SU-DHL-6 (cell line): Measurements from ENCODE around the gene KAZN.

Experiments used
- H2AFZ ChIP-seq: fragments of 200-600 bp; sonication (generic); 2 replicates; pipeline ENCODE4 v1.6.1; 2014; ENCODE audit warnings: low read depth, mild to moderate bottlenecking, moderate library complexity, mixed read lengths, antibody characterized with exemption, low read length; ENCODE audit not compliant: severe bottlenecking
- H3F3A ChIP-seq: fragments of 200-600 bp; shearing (Covaris generic); 2 replicates; pipeline ENCODE4 v1.6.0; 2016; ENCODE audit warnings: antibody characterized with exemption, mild to moderate bottlenecking; ENCODE audit not compliant: insufficient read depth
- H3K27ac ChIP-seq: fragments of 200-600 bp; sonication (generic); 2 replicates; pipeline ENCODE4 v1.5.1; 2016; ENCODE audit warnings: low read depth, mild to moderate bottlenecking, low read length, moderate library complexity, mixed read lengths
- H3K27me3 ChIP-seq: fragments of 200-600 bp; sonication (generic), shearing (Covaris generic); 2 replicates; pipeline ENCODE4 v1.6.0; 2014; ENCODE audit warnings: mild to moderate bottlenecking, low read length
- H3K36me3 ChIP-seq: fragments of 200-600 bp; sonication (generic); 2 replicates; pipeline ENCODE4 v1.6.1; 2014; ENCODE audit warnings: mild to moderate bottlenecking, low read length, mixed read lengths
- H3K4me2 ChIP-seq: fragments of 300-600, 200-600 bp; shearing (Covaris generic), sonication (generic); 2 replicates; pipeline ENCODE4 v1.6.0; 2014; ENCODE audit warnings: low read length, low read depth, mild to moderate bottlenecking; ENCODE audit not compliant: poor library complexity, severe bottlenecking
- H3K4me3 ChIP-seq: fragments of 200-600 bp; sonication (generic); 2 replicates; pipeline ENCODE4 v1.5.1; 2014; ENCODE audit warnings: antibody characterized with exemption, low read length, mild to moderate bottlenecking, mixed read lengths; ENCODE audit not compliant: insufficient read depth, poor library complexity, severe bottlenecking
- H3K79me2 ChIP-seq: fragments of 200-600 bp; sonication (generic); 2 replicates; pipeline ENCODE4 v1.6.1; 2014; ENCODE audit warnings: mild to moderate bottlenecking, low read length, moderate library complexity; ENCODE audit not compliant: insufficient read depth
- H3K9ac ChIP-seq: fragments of 200-600 bp; sonication (generic); 2 replicates; pipeline ENCODE4 v1.7.0; 2014; ENCODE audit warnings: mild to moderate bottlenecking, low read length
- H3K9me2 ChIP-seq: fragments of 200-600 bp; sonication (generic); replicated peaks from 2 replicates; pipeline ENCODE4 v1.6.1; 2014; ENCODE audit warnings: low read length; ENCODE audit not compliant: insufficient read depth
- H3K9me3 ChIP-seq: fragments of 200-600 bp; sonication (generic); 2 replicates; pipeline ENCODE4 v1.6.1; 2014; ENCODE audit warnings: low read length, mixed read lengths; ENCODE audit not compliant: insufficient read depth
- H4K20me1 ChIP-seq: fragments of 200-600 bp; sonication (generic); 2 replicates; pipeline ENCODE4 v1.6.1; 2014; ENCODE audit warnings: low read depth, mild to moderate bottlenecking, antibody characterized with exemption, low read length, moderate library complexity, mixed read lengths
- EZH2phosphoT487 ChIP-seq: fragments of 200-600 bp; sonication (generic), shearing (Covaris generic); conservative IDR thresholded peaks from 2 replicates; pipeline ENCODE4 v1.6.1; 2018; ENCODE audit warnings: mild to moderate bottlenecking, antibody characterized with exemption, low read length, moderate library complexity, mixed read lengths
- TF ChIP-seq, protein P1 (sequence below): fragments of 200-600 bp; sonication (generic); IDR thresholded peaks from one replicate; pipeline ENCODE4 v1.5.1; 2017; ENCODE audit warnings: antibody characterized with exemption, mild to moderate bottlenecking, low read length, moderate library complexity; ENCODE audit not compliant: insufficient read depth, poor library complexity, severe bottlenecking

KAZN gene

DNA sequence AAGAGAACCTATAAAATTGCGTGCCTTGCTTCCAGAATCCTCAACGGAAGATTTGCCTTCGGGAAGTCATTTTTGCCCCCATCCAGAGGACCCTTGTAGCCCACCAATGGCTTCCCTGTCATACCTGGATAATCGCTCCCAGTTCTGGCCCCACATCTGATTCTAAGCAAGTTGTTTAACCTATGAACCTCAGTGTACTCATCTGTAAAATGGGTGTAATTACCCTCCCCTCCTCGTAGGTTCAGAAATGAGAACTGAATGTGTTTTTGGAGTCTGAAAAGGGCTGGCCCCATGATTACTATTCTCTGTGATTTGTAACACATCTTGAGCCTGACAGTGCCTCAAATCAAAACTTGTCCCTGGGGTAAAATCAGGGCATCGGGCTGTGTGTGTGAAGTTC, 473.5 kb downstream of the KAZN start:
- Histone ChIP-seq H3K9ac (no peak overlapping the region), H3K36me3 (no peaks in the 10 kb centered on the region), H3K27ac (no peak overlapping the region), H2AFZ (no peak overlapping the region), H3K4me2 (no peak overlapping the region), H3K9me2 (no peaks in the 10 kb centered on the region), H4K20me1 (no peaks in the 10 kb centered on the region), H3F3A (no peaks in the 10 kb centered on the region), H3K4me3 (no peak overlapping the region), H3K9me3 (no peaks in the 10 kb centered on the region), H3K27me3 (no peaks in the 10 kb centered on the region), H3K79me2 (no peaks in the 10 kb centered on the region)
- TF ChIP-seq EZH2phosphoT487 = no peak
- TF ChIP-seq, protein P1, sequence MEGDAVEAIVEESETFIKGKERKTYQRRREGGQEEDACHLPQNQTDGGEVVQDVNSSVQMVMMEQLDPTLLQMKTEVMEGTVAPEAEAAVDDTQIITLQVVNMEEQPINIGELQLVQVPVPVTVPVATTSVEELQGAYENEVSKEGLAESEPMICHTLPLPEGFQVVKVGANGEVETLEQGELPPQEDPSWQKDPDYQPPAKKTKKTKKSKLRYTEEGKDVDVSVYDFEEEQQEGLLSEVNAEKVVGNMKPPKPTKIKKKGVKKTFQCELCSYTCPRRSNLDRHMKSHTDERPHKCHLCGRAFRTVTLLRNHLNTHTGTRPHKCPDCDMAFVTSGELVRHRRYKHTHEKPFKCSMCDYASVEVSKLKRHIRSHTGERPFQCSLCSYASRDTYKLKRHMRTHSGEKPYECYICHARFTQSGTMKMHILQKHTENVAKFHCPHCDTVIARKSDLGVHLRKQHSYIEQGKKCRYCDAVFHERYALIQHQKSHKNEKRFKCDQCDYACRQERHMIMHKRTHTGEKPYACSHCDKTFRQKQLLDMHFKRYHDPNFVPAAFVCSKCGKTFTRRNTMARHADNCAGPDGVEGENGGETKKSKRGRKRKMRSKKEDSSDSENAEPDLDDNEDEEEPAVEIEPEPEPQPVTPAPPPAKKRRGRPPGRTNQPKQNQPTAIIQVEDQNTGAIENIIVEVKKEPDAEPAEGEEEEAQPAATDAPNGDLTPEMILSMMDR = no peak

DNA sequence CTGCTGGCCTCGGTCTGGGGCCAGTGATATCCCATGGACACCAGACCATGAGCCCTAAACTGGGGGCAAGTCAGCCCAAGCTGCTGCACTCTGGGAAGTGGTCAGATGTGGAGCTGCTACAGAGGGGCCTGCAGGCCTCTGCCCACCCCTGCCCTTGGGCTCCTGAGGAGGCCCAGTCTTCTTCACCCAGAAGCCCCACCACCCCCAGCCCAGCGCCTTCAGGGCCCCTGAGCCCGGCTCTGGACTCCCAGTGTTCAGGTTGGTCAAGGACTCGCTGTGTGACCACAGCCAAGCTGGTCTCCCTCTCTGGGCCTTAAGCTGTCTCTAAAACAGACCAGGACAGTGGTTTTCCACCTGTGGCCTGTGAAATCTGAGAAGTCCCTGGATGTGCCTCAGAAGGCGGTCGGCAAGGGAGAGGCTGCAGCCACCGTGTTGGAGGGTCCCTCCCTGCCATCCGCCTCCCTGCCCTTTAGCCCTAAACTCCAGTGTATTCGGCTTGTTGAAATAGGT, 475.4 kb downstream of the KAZN start:
- no peaks in the 10 kb centered on the region for H4K20me1 ChIP-seq
- H3K9me2 ChIP-seq = no peaks in the 10 kb centered on the region
- H3K9me3 ChIP-seq = no peaks in the 10 kb centered on the region
- no peak overlapping the region for H3K9ac ChIP-seq
- H3K4me2 ChIP-seq = no peak overlapping the region
- no peaks in the 10 kb centered on the region for H3K27me3 ChIP-seq
- no peak overlapping the region for H2AFZ ChIP-seq
- TF ChIP-seq, protein P1 = no peak
- no peak for TF ChIP-seq EZH2phosphoT487
- H3K4me3 ChIP-seq = no peak overlapping the region
- H3K36me3 ChIP-seq = no peaks in the 10 kb centered on the region
- H3K27ac ChIP-seq = no peak overlapping the region
- no peaks in the 10 kb centered on the region for H3K79me2 ChIP-seq
- no peaks in the 10 kb centered on the region for H3F3A ChIP-seq

DNA sequence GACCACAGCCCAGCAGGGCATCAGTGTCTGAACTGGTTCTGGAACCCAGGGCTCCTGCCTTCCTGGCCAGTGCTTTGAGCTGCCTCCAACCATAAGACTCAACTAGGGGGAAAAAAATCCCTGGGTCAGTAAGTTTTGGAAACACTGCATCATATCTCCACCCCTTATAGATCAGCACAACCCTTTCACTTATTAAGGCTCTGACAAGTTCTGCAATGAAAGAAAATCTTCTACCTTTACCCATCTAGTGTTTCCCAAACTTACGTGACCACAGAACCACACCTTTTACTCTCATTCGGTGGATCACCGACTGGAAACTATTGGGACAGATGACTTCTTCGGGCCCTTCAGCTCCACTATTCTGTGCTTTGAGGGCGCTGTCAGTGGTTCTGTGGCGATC, 476.7 kb downstream of the KAZN start:
- no peak overlapping the region for H3K4me2 ChIP-seq
- no peaks in the 10 kb centered on the region for H3K36me3 ChIP-seq
- H3K9ac ChIP-seq = no peak overlapping the region
- H3K4me3 ChIP-seq = no peak overlapping the region
- no peaks in the 10 kb centered on the region for H3K9me3 ChIP-seq
- no peaks in the 10 kb centered on the region for H3K9me2 ChIP-seq
- no peaks in the 10 kb centered on the region for H3F3A ChIP-seq
- no peak overlapping the region for H3K27ac ChIP-seq
- H2AFZ ChIP-seq = no peak overlapping the region
- TF ChIP-seq, protein P1 = no peak
- no peak for TF ChIP-seq EZH2phosphoT487
- no peaks in the 10 kb centered on the region for H4K20me1 ChIP-seq
- H3K27me3 ChIP-seq = no peaks in the 10 kb centered on the region
- no peaks in the 10 kb centered on the region for H3K79me2 ChIP-seq
